Measurements from ENCODE around the gene PRDM12. TPM values are rescaled to one million over a fixed set of nuclear protein-coding genes. Genes with fewer than 3 reads are reported as not detected.

PRDM12 gene
- total and polyA plus RNA-seq, 2 donors (not counting 1 experiment from before 2014, with no cell fraction given), result not detected

DNA sequence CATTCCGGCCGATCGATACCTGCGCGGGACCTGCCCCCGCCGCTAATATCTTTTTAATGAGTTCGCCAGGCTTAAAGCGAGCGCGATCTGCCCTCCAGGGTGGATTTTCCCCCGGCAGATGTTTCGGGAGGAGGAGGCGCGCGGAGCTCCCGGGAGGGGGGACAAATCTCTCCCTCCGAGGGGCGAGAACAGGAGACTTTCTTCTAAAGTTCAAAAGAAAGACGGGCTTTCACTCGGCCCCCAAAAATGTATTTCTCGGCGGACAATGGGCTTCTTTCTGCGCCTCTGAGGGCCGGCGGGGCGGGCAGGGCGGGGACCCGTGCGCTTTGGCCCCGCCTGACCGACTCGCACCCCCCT is 4.1 kb upstream of the PRDM12 start:
- intact Hi-C loops (cut with micrococcal nuclease), result no loop called here
- H3K9me3 ChIP-seq (ENCODE audit: control extremely low read depth in 1 of 3, control insufficient read depth in 2 of 3, insufficient read depth in 1 of 3, low read length in 2 of 3), result peaks cover 0 to 26% (median 0%) of the 10 kb centered on the region in 3 donors
- H3K4me3 Mint-ChIP-seq, result peak overlapping the region; percentile 32

DNA sequence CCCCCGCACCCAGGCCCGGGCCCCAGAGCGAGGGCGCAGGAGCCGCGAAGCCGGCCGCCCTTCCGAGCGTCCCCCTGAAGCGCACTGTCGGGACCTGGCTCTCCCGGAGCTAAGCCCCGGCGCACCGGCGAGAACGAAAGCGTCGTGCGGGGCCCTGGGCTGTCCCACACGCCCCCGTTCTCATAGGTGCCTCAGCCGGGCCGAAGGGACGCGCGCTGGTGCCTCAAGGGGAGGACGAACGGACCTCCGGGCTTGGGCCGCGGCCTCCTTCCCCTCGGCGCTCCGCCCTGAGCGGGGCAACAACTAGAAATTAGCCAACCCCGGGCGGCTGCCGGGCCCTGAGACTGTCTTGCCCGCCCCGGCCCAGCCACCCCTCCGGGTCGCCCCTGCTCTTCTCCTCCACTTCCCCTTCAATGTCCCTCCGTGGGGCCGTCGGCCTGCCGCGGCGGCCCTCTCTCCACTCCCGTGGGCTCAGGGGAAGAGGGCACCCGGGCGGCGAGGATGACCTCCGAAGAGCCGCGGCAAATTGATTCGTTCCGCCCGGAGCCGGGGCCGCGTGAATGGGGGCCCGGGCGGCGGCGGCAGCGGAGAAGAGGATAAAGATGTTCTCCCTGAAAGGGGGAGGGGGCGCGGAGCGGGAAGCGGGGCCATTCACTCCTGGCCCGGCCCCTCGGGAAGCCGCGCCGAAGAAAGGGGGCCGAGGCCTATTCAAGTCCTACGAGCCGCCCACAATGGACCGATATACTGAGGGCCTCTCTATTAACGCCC is 3.5 kb upstream of the PRDM12 start:
- peaks cover 0 to 30% (median 0%) of the 10 kb centered on the region in 3 donors for H3K9me3 ChIP-seq (ENCODE audit: control extremely low read depth in 1 of 3, control insufficient read depth in 2 of 3, insufficient read depth in 1 of 3, low read length in 2 of 3)
- peaks cover 55 to 58% of the 10 kb centered on the region in 2 donors for H3K4me1 ChIP-seq (ENCODE audit: control insufficient read depth in 2 of 2, insufficient read depth in 2 of 2, low read length in 2 of 2)
- peaks cover 55% of the 10 kb centered on the region for H3K27me3 Mint-ChIP-seq
- no peaks in the 10 kb centered on the region for H3K9me3 Mint-ChIP-seq (ENCODE audit: insufficient read depth)
- H3K4me2 ChIP-seq (replicated peaks; ENCODE audit: low read depth, low read length, poor library complexity, severe bottlenecking), result peak overlapping the region; percentile 75
- no peaks in the 10 kb centered on the region for H4K20me1 ChIP-seq (ENCODE audit: control insufficient read depth, insufficient read depth, low read length, poor library complexity, severe bottlenecking)
- peaks cover 28% of the 10 kb centered on the region for H3K4me1 Mint-ChIP-seq
- H3K79me2 ChIP-seq (ENCODE audit: control insufficient read depth, insufficient read depth, low read length), result no peaks in the 10 kb centered on the region
- intact Hi-C loops (cut with micrococcal nuclease), result no loop called here
- H3K4me3 ChIP-seq (ENCODE audit: control extremely low read depth in 1 of 5, extremely low read depth in 1 of 5, insufficient read depth in 1 of 5, low read depth in 2 of 5, low read length in 4 of 5), result peak overlapping the region in 3 of 5 experiments; percentile 25 to 32 (median 29)
- peaks cover 0 to 83% (median 42%) of the 10 kb centered on the region in 4 experiments for H3K27me3 ChIP-seq (replicated peaks in 1 of 4; ENCODE audit: control extremely low read depth in 1 of 4, control insufficient read depth in 3 of 4, insufficient read depth in 4 of 4, low read length in 3 of 4)
- H2AFZ ChIP-seq (ENCODE audit: insufficient read depth, low read depth, low read length, poor library complexity, severe bottlenecking), result peak overlapping the region; percentile 33
- 3% methylated on average over 82 of the region's 82 CpGs for WGBS (ENCODE audit: insufficient coverage)
- peak overlapping the region; percentile 16 for H3K4me3 Mint-ChIP-seq
- ATAC-seq (ENCODE audit: low read depth) (no peak), DNase-seq (peak; percentile 50)
- H3K36me3 ChIP-seq (replicated peaks in 1 of 2; ENCODE audit: control extremely low read depth in 1 of 2, control insufficient read depth in 1 of 2, extremely low read depth in 1 of 2, insufficient read depth in 2 of 2, low read length in 1 of 2), result no peaks in the 10 kb centered on the region
- no peak overlapping the region for H3K27ac Mint-ChIP-seq
- H3K9ac ChIP-seq (ENCODE audit: low read length), result peak overlapping the region; percentile 35
- TF ChIP-seq, protein P1, sequence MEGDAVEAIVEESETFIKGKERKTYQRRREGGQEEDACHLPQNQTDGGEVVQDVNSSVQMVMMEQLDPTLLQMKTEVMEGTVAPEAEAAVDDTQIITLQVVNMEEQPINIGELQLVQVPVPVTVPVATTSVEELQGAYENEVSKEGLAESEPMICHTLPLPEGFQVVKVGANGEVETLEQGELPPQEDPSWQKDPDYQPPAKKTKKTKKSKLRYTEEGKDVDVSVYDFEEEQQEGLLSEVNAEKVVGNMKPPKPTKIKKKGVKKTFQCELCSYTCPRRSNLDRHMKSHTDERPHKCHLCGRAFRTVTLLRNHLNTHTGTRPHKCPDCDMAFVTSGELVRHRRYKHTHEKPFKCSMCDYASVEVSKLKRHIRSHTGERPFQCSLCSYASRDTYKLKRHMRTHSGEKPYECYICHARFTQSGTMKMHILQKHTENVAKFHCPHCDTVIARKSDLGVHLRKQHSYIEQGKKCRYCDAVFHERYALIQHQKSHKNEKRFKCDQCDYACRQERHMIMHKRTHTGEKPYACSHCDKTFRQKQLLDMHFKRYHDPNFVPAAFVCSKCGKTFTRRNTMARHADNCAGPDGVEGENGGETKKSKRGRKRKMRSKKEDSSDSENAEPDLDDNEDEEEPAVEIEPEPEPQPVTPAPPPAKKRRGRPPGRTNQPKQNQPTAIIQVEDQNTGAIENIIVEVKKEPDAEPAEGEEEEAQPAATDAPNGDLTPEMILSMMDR (IDR thresholded peaks at IDR 0.05), result no peak
- TF ChIP-seq EZH2 (IDR thresholded peaks at IDR 0.05; ENCODE audit: borderline replicate concordance, insufficient read depth, low read depth, low read length, poor library complexity, severe bottlenecking), result peak; percentile 44
- no peak overlapping the region for H3K27ac ChIP-seq (ENCODE audit: low read length in 2 of 2)
- POLR2A ChIA-PET, result no interaction called here
- CTCF ChIA-PET, result no interaction called here

More for the DNA sequence above, 4.1 kb upstream of the PRDM12 start:
- Histone ChIP-seq H3K4me1 (ENCODE audit: control insufficient read depth in 2 of 2, insufficient read depth in 2 of 2, low read length in 2 of 2) (peaks cover 50 to 52% of the 10 kb centered on the region in 2 donors), H3K4me3 (ENCODE audit: control extremely low read depth in 1 of 5, extremely low read depth in 1 of 5, insufficient read depth in 1 of 5, low read depth in 2 of 5, low read length in 4 of 5) (peak overlapping the region in 1 of 5 experiments; percentile 25), H3K4me2 (replicated peaks; ENCODE audit: low read depth, low read length, poor library complexity, severe bottlenecking) (peak overlapping the region; percentile 75), H2AFZ (ENCODE audit: insufficient read depth, low read depth, low read length, poor library complexity, severe bottlenecking) (peak overlapping the region; percentile 33), H3K9ac (ENCODE audit: low read length) (no peak overlapping the region), H3K27ac (ENCODE audit: low read length in 2 of 2) (no peak overlapping the region), H3K79me2 (ENCODE audit: control insufficient read depth, insufficient read depth, low read length) (no peaks in the 10 kb centered on the region), H3K36me3 (replicated peaks in 1 of 2; ENCODE audit: control extremely low read depth in 1 of 2, control insufficient read depth in 1 of 2, extremely low read depth in 1 of 2, insufficient read depth in 2 of 2, low read length in 1 of 2) (no peaks in the 10 kb centered on the region), H3K27me3 (replicated peaks in 1 of 4; ENCODE audit: control extremely low read depth in 1 of 4, control insufficient read depth in 3 of 4, insufficient read depth in 4 of 4, low read length in 3 of 4) (peaks cover 0 to 78% (median 37%) of the 10 kb centered on the region in 4 experiments), H4K20me1 (ENCODE audit: control insufficient read depth, insufficient read depth, low read length, poor library complexity, severe bottlenecking) (no peaks in the 10 kb centered on the region)
- ATAC-seq (ENCODE audit: low read depth), result no peak
- TF ChIP-seq, protein P1 (IDR thresholded peaks at IDR 0.05), result no peak
- TF ChIP-seq EZH2 (IDR thresholded peaks at IDR 0.05; ENCODE audit: borderline replicate concordance, insufficient read depth, low read depth, low read length, poor library complexity, severe bottlenecking), result no peak
- no peak overlapping the region for H3K27ac Mint-ChIP-seq
- WGBS (ENCODE audit: insufficient coverage), result 5% methylated on average over 22 of the region's 33 CpGs
- CTCF ChIA-PET, result no interaction called here
- H3K4me1 Mint-ChIP-seq, result peaks cover 24% of the 10 kb centered on the region
- POLR2A ChIA-PET, result no interaction called here
- DNase-seq, result no peak
- peaks cover 56% of the 10 kb centered on the region for H3K27me3 Mint-ChIP-seq
- no peaks in the 10 kb centered on the region for H3K9me3 Mint-ChIP-seq (ENCODE audit: insufficient read depth)
